WI38 (cell line): ENCODE results near the gene SURF6.

Experiments
- H3K4me3 ChIP-seq: 2 replicates; pipeline ENCODE4 v1.5.1; 2011; ENCODE audit warnings: low read depth, mild to moderate bottlenecking, control low read depth, low read length
- TF ChIP-seq, protein P1 (sequence below): IDR thresholded peaks from 2 replicates; pipeline ENCODE4 v1.5.1; 2012; ENCODE audit warnings: low read depth, mild to moderate bottlenecking, control low read depth, low read length

Gene SURF6

DNA sequence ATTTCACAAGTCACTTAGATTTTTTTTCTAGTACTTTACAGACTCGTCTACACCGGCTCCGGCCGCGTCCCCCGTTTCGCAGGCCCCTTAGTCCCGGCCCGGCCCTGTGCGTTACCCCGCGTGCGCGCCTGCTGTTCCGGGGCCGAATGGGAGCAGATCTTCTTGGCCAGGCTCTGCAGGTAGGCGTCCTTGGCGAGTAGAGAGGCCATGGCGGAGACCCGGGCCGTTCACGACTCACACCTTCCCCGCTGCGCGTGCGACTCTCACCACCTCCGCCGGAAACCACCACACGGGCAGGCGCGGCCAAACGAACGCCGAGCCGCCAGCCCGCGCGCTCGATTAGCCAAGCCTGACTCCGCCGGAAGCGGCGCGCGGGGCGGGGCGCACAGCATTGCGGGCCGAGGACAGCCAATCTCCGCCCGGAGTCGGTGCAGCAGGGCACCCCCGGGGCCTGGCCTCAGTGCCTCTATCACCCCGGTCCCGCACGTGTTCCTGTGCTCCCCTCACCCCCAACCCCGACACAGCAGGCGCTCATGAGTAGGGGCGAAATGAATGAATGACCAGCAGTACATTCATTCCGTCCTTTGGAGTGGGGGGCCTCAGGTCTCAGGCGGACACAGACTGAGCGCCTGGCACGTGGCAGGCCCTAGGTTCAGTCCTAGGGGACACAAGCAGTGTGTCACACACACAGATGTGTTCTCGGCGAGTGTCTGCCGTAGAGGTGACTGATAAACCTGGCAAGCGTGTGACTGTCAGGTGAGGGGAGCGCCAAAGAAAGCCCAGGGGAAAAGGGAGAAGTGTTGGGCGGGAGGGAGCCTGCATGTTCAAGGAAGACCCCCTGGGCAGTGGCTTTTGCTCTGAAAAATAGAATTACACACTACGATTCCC is at the start of gene SURF6:
SURF6 (minus strand) TSS at position 265 of the 888 bp plus-strand sequence; CDS start at position 209, 56 bp downstream.
- peak within 1 kb of the TSS; percentile 94 for H3K4me3 ChIP-seq
- TF ChIP-seq, protein P1, sequence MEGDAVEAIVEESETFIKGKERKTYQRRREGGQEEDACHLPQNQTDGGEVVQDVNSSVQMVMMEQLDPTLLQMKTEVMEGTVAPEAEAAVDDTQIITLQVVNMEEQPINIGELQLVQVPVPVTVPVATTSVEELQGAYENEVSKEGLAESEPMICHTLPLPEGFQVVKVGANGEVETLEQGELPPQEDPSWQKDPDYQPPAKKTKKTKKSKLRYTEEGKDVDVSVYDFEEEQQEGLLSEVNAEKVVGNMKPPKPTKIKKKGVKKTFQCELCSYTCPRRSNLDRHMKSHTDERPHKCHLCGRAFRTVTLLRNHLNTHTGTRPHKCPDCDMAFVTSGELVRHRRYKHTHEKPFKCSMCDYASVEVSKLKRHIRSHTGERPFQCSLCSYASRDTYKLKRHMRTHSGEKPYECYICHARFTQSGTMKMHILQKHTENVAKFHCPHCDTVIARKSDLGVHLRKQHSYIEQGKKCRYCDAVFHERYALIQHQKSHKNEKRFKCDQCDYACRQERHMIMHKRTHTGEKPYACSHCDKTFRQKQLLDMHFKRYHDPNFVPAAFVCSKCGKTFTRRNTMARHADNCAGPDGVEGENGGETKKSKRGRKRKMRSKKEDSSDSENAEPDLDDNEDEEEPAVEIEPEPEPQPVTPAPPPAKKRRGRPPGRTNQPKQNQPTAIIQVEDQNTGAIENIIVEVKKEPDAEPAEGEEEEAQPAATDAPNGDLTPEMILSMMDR, result no peak

DNA sequence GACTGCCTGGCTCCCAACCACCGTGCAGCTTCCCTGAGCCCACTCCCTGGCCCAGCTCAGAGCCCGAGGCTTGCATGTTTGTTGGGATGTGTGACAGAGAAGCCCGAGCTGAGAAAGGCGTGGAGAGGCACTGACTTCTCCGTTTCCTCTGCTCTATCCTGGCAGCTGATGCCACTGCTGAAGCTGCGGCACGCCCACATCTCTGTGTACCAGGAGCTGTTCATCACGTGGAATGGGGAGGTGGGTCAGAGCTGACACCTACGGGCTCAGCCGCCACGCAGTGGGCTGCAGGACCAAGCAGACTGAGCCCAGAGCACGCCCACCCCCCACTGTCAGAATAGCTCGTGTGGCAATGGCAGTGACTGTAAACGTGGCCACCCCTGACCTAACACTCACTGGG is 49.5 kb upstream of the SURF6 start:
- TF ChIP-seq, protein P1, result no peak
- H3K4me3 ChIP-seq, result no peak overlapping the region

DNA sequence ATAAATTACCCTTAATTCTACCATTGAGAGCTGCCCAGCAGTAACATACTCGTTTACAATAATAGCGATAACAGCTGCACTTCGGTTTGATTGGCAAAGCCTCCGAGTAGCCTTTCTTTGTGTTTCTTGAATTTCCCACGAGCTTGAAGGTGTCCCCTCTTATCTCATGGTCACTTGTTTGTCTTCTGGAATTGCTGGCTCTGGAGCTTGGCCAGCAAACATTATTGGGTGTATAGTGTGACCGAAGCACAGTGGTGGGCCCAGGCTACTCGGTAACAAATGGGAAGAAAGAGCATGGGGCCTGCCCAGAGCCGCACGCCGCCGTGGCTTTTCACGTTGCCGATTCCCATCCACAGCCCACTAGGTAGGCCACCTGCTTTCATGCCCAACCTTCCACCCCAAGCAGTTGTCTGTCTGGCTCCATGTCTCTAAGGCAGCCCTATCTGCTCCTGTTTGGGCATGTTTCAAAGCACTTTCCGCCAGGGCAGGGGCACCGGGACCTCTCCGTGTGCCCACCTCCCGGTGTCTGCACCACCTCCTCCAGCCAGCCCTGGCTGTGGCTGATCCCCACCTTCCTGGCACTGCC is 48.8 kb upstream of the SURF6 start:
- TF ChIP-seq, protein P1, result no peak
- no peak overlapping the region for H3K4me3 ChIP-seq

DNA sequence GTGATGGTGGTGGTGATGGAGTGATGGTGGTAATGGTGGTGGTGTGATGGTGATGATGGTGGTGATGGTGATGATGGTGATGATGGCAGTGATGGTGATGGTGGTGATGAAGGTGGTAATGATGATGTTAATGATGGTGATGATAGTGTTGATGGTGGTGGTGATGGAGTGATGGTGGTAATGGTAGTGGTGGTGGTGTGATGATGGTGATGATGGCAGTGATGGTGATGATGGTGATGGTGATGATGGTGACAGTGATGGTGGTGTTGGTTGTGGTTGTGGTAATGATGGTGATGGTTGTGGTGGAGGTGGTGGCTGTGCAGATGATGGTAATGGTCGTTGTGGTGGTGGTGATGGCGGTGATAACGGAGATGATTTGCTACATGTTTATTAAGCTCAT is 47.5 kb upstream of the SURF6 start:
- TF ChIP-seq, protein P1, result no peak

DNA sequence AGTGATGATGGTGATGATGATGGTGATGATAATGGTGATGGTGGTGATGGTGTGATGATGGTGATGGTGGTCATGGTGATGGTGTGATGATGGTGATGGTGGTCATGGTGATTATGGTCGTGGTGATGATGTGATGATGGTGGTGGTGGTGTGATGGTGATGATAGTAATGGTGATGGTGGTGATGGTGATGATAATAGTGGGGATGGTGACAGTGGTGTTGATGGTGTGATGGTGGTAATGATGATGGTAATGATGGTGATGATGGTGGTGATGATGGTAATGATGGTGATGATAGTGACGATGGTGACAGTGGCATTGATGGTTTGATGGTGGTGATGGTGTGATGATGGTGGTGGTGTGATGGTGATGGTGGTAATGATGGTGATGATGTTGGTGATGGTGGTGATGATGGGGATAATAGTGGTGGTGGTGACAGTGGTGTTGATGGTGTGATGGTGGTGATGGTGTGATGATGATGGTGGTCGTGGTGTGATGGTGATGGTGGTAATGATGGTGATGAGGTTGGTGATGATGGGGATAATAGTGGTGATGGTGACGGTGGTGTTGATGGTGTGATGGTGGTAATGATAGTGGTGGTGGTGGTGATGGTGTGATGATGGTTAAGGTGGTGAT is 46.6 kb upstream of the SURF6 start:
- no peak overlapping the region for H3K4me3 ChIP-seq
- TF ChIP-seq, protein P1, result no peak

More for the DNA sequence above, 47.5 kb upstream of the SURF6 start:
- no peak overlapping the region for H3K4me3 ChIP-seq

DNA sequence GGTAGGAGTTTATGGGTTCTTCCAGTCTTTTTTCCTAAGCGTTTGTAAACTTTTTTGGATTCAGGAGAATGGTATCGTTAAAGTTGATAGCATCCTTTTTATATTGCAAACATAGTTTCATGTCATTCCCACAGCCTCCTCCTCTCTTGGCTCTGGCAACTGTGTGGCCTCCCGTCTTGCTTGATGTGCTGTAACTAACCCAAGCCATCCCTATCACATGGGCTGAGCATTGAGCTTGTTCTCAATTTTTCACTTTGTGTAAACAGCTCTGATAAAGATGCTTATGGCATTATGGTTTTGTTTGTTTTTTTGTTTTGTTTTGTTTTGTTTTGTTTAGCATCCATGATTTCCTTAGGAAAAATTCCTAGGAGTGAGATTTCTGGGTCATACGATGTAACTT is 44.7 kb upstream of the SURF6 start:
- TF ChIP-seq, protein P1, result no peak
- no peak overlapping the region for H3K4me3 ChIP-seq
